ENCODE data around the gene USP4. TPM values are rescaled to one million over a fixed set of nuclear protein-coding genes. Genes with fewer than 3 reads are reported as not detected.

Gene USP4
- total and polyA plus RNA-seq, 2 of the 13 experiments (the other 11 are each of a cell fraction or from before 2014, with no cell fraction given), result 9.2 to 20.8 TPM

- peak; percentile 52; the same call in 1 of the 2 replicates for TF ChIP-seq FOSL2 (CRISPR knock-in tag; IDR thresholded peaks at IDR 0.05)
- TF ChIP-seq FOXO4 (CRISPR knock-in tag; conservative IDR thresholded peaks at IDR 0.05), result 0 out of 2 replicates have a peak, but pooled peaks have one; percentile 95
- TF ChIP-seq CEBPZ (IDR thresholded peaks at IDR 0.05; ENCODE audit: low read length), result no peak
- peak; percentile 83; the same call in 1 of the 2 replicates for TF ChIP-seq CBFB (CRISPR knock-in tag; IDR thresholded peaks at IDR 0.05)
- TF ChIP-seq MTA1 (CRISPR knock-in tag; IDR thresholded peaks at IDR 0.05; ENCODE audit: borderline replicate concordance), result peak; percentile 100
- peak; percentile 63; the same call in 1 of the 2 replicates for TF ChIP-seq ZNF329 (CRISPR knock-in tag; IDR thresholded peaks at IDR 0.05; ENCODE audit: low read depth)
- TF ChIP-seq ZNF552 (CRISPR knock-in tag; IDR thresholded peaks at IDR 0.05; ENCODE audit: borderline replicate concordance), result peak; percentile 96
- TF ChIP-seq SALL2 (CRISPR knock-in tag; IDR thresholded peaks at IDR 0.05), result peak; percentile 64
- TF ChIP-seq MLLT10 (CRISPR knock-in tag; IDR thresholded peaks at IDR 0.05), result no peak
- TF ChIP-seq PREB (CRISPR knock-in tag; IDR thresholded peaks at IDR 0.05), result no peak
- peak; percentile 88 for TF ChIP-seq PHF8 (CRISPR knock-in tag; IDR thresholded peaks at IDR 0.05)
- peak; percentile 16 for TF ChIP-seq DZIP1 (CRISPR knock-in tag; IDR thresholded peaks at IDR 0.05)
- TF ChIP-seq JARID2 (CRISPR knock-in tag; IDR thresholded peaks at IDR 0.05; ENCODE audit: insufficient replicate concordance), result no peak
- TF ChIP-seq ZNF615 (CRISPR knock-in tag; IDR thresholded peaks at IDR 0.05; ENCODE audit: borderline replicate concordance), result peak; percentile 81; the same call in 1 of the 2 replicates
- no peak; the same call in 1 of the 2 replicates for TF ChIP-seq ZNF446 (CRISPR knock-in tag; IDR thresholded peaks at IDR 0.05)
- TF ChIP-seq ZBTB25 (CRISPR knock-in tag; IDR thresholded peaks at IDR 0.05), result peak; percentile 84
These were observed at the start of gene USP4 (continued) for GRCh38 chr3:49339941-49340800.

Measured in HepG2 (cell line).